HG03442 (cell line): ENCODE data around the gene RUVBL1.

Experiments used
- ATAC-seq: cut with Tn5 transposase; IDR thresholded peaks from one replicate; pipeline ENCODE4 v1.9.1; 2021; ENCODE audit warnings: mild to moderate bottlenecking, moderate library complexity; ENCODE audit not compliant: unreplicated experiment

Gene RUVBL1

GRCh38 chr3:128083980-128084674 lies 39.5 kb downstream of the RUVBL1 start:
- no peak for ATAC-seq

DNA sequence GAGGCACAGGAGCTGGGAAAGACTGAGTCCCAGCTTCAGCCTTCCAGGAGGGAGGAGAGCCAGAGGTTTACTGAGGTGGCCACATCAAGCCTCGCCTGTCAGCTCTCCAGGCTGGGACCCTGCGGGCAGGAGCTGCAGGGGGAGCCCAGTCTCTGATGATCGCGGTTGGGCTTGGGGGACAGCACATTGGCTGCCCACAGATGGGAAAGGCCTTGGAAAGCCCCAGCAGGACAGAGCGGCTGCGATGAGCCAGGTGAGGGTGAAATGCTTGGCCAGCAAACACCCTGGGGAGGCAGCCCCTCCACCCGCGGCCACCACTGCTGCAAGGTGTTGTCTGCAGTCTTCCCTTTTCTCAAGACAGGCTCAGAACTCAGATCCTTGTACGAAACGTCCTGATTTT lies 40.2 kb downstream of the RUVBL1 start:
- no peak for ATAC-seq

- no peak for ATAC-seq
These were observed 41.1 kb downstream of the RUVBL1 start for GRCh38 chr3:128082546-128082945.

DNA sequence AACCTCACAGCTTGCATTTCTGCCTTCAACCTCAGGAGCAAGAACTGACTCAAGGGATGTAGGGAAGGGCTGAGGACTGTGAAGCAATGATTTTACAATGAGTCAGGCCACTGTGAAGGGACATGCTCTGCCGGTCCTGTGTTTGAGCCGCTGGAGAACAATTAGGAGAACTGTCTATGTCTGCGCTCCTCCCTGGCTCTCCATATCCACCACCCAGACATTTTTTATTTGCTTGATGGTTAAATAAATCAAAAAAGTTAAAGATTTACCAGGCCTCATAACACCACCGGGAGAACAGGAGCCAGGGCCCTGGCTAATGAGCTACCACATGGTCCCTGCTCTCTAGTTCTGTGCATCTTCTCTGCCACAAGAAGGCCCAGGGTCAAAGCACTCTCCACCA lies 41.8 kb downstream of the RUVBL1 start:
- ATAC-seq, result no peak

GRCh38 chr3:128081226-128081625 lies 42.4 kb downstream of the RUVBL1 start:
- no peak for ATAC-seq

DNA sequence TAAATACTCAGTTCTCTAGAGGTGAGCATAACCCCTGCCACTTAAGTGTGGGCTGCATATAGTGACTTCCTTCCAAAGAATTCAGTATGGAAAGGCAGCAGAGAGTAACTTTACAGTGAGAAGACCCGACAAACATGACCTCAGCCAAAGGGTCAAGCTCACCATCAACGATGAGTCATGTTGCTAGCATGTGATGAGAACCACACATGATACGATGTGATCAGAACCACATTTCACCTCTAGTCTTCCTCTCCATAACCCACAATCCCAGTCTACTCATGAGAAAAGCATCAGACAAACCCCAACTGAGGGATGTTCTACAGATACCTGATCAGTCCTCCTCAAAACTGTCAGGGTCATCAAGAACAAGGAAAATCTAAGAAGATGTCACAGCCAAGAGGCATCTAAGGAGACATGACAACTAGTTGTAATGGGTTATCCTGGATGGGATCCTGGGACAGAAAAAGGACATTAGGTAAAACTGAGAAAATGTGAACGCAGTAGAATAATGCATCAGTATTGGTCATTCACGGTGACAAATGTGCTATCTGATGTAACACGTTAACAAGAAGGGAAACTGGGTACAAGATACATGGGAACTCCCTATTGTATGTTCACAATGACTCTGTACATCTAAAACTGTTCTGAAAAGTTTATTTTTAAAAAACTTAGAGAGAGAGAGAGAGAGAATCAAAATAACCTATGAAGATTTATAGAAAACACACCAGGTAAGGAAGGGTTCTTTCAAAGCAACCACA lies 43.1 kb downstream of the RUVBL1 start:
- no peak for ATAC-seq

DNA sequence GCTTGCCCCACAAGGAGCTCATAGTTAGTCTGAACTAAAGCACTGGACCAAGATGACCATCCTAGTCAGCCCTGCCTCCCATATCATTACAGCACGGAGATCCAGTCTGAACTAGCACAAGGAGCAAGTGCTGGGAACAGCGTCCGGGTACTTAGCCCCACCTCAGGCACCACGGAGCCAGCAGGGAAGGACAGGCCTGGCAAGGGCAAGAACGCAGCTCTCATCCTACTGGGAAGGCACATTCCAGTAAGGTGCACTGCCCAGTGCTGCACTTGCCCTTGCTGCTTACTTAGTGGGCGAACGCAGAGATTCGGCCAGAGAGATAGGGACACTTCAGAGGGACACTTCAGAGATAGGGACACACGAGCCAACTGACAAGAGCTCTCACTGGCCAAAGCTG lies 43.8 kb downstream of the RUVBL1 start:
- ATAC-seq, result no peak

GRCh38 chr3:128078875-128079274 lies 44.7 kb downstream of the RUVBL1 start:
- ATAC-seq, result no peak

GRCh38 chr3:128078322-128078721 lies 45.3 kb downstream of the RUVBL1 start:
- ATAC-seq, result no peak

DNA sequence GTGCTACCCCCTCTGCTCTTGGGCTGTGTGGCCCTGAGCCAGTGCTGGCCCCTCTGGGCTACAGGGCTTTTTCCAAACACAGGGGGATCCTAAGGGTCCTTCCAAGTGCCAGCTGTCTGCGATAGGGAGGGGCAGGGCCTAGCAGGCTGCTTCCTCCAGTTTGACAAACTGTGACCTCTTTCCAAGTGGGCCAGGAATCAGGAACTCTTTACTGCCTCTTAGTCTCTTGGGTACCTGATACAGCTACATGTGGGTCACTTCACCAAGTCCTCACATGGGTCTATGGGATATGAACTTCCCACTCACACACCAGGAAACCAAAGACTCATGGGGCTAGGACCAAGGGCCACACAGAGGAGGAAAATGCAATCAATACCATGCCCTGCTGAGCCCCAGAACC lies 45.9 kb downstream of the RUVBL1 start:
- ATAC-seq, result no peak

GRCh38 chr3:128077202-128077624 lies 46.4 kb downstream of the RUVBL1 start:
- ATAC-seq, result no peak

GRCh38 chr3:128076483-128077201 lies 47.0 kb downstream of the RUVBL1 start:
- ATAC-seq, result no peak

GRCh38 chr3:128075522-128076482 lies 47.8 kb downstream of the RUVBL1 start:
- peak; percentile 53 for ATAC-seq

DNA sequence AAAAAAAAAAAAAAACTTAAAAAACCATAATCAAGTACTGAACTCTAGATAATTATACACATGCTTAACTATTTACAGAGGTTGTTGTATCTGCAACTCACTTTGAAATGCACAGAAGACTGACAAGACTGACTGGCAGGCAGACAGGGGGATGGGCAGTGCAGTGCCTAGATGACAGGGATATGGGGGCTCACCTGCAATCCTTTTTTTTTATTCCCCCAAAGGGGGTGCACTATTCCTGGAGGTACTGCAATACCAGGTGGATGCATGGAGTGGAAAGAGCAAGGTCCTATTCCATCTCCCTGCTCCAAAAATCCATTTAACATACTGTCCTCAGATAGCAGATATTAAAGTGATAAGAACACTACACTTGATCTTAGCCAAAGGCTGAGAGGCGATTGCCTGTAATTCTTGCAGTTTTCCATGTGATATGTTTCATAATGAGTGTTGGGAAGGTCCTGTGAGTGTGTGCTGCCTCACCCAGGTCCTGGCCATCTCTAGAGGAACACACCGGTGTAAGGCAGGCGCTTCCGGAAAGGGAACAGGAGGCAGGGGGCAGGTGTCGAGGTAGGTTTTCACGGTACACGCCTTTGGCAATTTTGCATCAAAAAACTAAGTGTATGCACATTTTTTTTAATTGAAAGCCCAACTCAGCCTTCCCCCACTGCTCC lies 48.6 kb downstream of the RUVBL1 start:
- peak; percentile 5 for ATAC-seq

- no peak for ATAC-seq
These were observed 49.8 kb downstream of the RUVBL1 start for GRCh38 chr3:128073807-128074206.

- ATAC-seq, result no peak
These were observed 50.4 kb downstream of the RUVBL1 start for GRCh38 chr3:128073185-128073725.

DNA sequence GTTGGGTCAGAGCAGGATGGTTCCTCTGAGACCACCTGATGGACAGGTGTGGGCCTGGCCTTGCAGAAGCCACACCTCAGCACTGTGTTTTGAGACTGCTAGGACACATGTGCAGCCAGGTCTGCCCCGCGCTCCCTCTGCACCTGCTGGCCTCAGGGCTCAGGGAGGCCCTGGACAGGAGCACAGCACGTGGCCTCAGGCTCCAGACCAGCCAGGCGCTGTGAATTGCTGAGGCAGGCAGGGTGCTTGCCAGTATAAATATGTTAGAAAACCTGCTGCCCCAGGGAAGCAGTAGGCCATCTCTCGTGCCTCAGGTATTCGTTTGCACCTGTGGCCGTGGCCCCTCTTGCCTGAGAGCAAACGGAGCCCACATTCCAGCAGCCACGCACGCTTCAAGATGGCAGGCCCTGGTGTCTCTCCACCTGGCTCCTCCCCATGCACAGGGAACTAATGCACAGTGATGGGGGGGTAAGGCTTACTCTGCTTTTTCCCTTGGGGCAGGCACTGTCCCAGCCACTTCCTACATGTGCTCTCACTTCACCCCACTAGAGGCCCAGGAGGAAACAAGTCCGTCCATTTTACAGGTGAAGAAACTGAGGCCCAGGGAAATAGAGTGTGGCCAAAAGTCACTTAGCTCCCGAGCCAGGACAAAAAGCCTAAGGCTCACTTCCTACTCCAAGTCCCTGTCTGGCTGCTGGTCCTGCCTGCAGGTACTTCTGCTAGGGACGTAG lies 51.0 kb downstream of the RUVBL1 start:
- ATAC-seq, result no peak

GRCh38 chr3:128071771-128072453 lies 51.7 kb downstream of the RUVBL1 start:
- no peak for ATAC-seq
